Measurements from ENCODE around the gene SLC30A3.

The SLC30A3 gene

GRCh38 chr2:27206346-27206745 lies 56.5 kb downstream of the SLC30A3 start:
- TF ChIP-seq SIN3A (IDR thresholded peaks at IDR 0.05; ENCODE audit: borderline replicate concordance, insufficient read depth, low read length) (no peak), FOXP2 (optimal IDR thresholded peaks at IDR 0.05; ENCODE audit: borderline replicate concordance, extremely low read depth, extremely low read length, insufficient read depth) (no peak), POLR2AphosphoS5 (IDR thresholded peaks at IDR 0.05; ENCODE audit: low read depth, low read length) (no peak), REST (IDR thresholded peaks at IDR 0.05; ENCODE audit: insufficient read depth in 1 of 2, low read depth in 2 of 2, low read length in 2 of 2) (no peak), TAF1 (IDR thresholded peaks at IDR 0.05; ENCODE audit: borderline replicate concordance, insufficient read depth, low read length) (no peak)

DNA sequence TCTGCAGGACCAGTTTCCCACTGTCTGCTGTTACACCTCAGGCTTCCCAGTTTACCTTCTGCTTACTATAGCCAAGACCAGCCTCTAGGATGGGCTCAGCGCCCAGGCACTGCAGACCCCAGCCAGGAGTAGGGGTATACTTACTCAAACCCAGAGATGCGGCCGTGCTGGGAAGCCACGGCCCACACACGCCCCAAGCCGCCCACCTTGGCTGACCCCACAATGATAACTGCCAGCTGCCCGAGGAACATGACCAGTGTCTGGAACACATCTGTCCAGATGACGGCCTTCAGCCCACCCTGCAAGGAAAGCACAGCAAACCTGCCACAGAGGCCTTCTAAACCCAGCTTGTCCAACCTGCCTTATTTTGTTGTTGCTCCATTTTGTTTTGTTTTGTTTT lies 57.6 kb downstream of the SLC30A3 start:
- no peak for TF ChIP-seq REST (IDR thresholded peaks at IDR 0.05; ENCODE audit: insufficient read depth in 1 of 2, low read depth in 2 of 2, low read length in 2 of 2)
- TF ChIP-seq SIN3A (IDR thresholded peaks at IDR 0.05; ENCODE audit: borderline replicate concordance, insufficient read depth, low read length): no peak
- TF ChIP-seq POLR2AphosphoS5 (IDR thresholded peaks at IDR 0.05; ENCODE audit: low read depth, low read length): no peak
- no peak for TF ChIP-seq FOXP2 (optimal IDR thresholded peaks at IDR 0.05; ENCODE audit: borderline replicate concordance, extremely low read depth, extremely low read length, insufficient read depth)
- TF ChIP-seq TAF1 (IDR thresholded peaks at IDR 0.05; ENCODE audit: borderline replicate concordance, insufficient read depth, low read length): no peak

GRCh38 chr2:27204566-27204965 lies 58.3 kb downstream of the SLC30A3 start:
- TF ChIP-seq POLR2AphosphoS5 (IDR thresholded peaks at IDR 0.05; ENCODE audit: low read depth, low read length): no peak
- TF ChIP-seq FOXP2 (optimal IDR thresholded peaks at IDR 0.05; ENCODE audit: borderline replicate concordance, extremely low read depth, extremely low read length, insufficient read depth): no peak
- no peak for TF ChIP-seq TAF1 (IDR thresholded peaks at IDR 0.05; ENCODE audit: borderline replicate concordance, insufficient read depth, low read length)
- TF ChIP-seq SIN3A (IDR thresholded peaks at IDR 0.05; ENCODE audit: borderline replicate concordance, insufficient read depth, low read length): no peak
- no peak for TF ChIP-seq REST (IDR thresholded peaks at IDR 0.05; ENCODE audit: insufficient read depth in 1 of 2, low read depth in 2 of 2, low read length in 2 of 2)

- TF ChIP-seq FOXP2 (optimal IDR thresholded peaks at IDR 0.05; ENCODE audit: borderline replicate concordance, extremely low read depth, extremely low read length, insufficient read depth) (no peak), POLR2AphosphoS5 (IDR thresholded peaks at IDR 0.05; ENCODE audit: low read depth, low read length) (no peak), SIN3A (IDR thresholded peaks at IDR 0.05; ENCODE audit: borderline replicate concordance, insufficient read depth, low read length) (no peak), REST (IDR thresholded peaks at IDR 0.05; ENCODE audit: insufficient read depth in 1 of 2, low read depth in 2 of 2, low read length in 2 of 2) (no peak)
Observed at GRCh38 chr2:27203741-27204140, 59.1 kb downstream of the SLC30A3 start.

Measured in PFSK-1 (cell line).